GM12892 (cell line): ENCODE results near the gene LMNB1.
"Not testable (repeated sequence)": the region's sequence is repeated elsewhere in the genome, so short reads cannot be mapped to it uniquely, and the experiment has no call there.

Experiments used
- DNase-seq: peaks from one replicate; pipeline ENCODE4 v3.0.0; 2011; ENCODE audit not compliant: insufficient read length
- FAIRE-seq: peaks from 2 replicates; lab custom pipeline; 2011; peaks lifted over from hg19 to GRCh38; lab: Jason Lieb, UNC
- POLR2A ChIP-seq: IDR thresholded peaks from 2 replicates; pipeline ENCODE4 v1.6.1; 2011; ENCODE audit warnings: low read depth, low read length, control low read depth
- POLR2AphosphoS5 ChIP-seq: IDR thresholded peaks from 2 replicates; pipeline ENCODE4 v1.6.1; 2011; ENCODE audit warnings: low read depth, low read length, control low read depth
- TAF1 ChIP-seq: IDR thresholded peaks from 2 replicates; pipeline ENCODE4 v1.6.1; 2011; ENCODE audit warnings: low read depth, mild to moderate bottlenecking, control low read depth, low read length, borderline replicate concordance

The LMNB1 gene

GRCh38 chr5:126754609-126755008, 22.3 kb upstream of the LMNB1 start:
- FAIRE-seq, result no peak
- DNase-seq, result no peak
- TF ChIP-seq POLR2AphosphoS5, result no peak
- TF ChIP-seq TAF1, result no peak
- no peak for TF ChIP-seq POLR2A

- no peak for FAIRE-seq
- DNase-seq, result no peak
- no peak for TF ChIP-seq POLR2AphosphoS5
- TF ChIP-seq TAF1, result no peak
- no peak for TF ChIP-seq POLR2A
Observed at GRCh38 chr5:126755593-126755992, 21.3 kb upstream of the LMNB1 start.

GRCh38 chr5:126757713-126758357, 19.1 kb upstream of the LMNB1 start:
- DNase-seq, result no peak
- peak; percentile 30 for FAIRE-seq
- TF ChIP-seq POLR2A (no peak), TAF1 (no peak), POLR2AphosphoS5 (no peak)

GRCh38 chr5:126763371-126763770, 13.6 kb upstream of the LMNB1 start:
- no peak for FAIRE-seq
- TF ChIP-seq POLR2AphosphoS5 (no peak), TAF1 (no peak), POLR2A (no peak)
- no peak for DNase-seq

- FAIRE-seq (peak; percentile 27), DNase-seq (no peak)
- TF ChIP-seq POLR2A, result no peak
Observed at GRCh38 chr5:126769703-126770102, 7.2 kb upstream of the LMNB1 start.

GRCh38 chr5:126773536-126773935, 3.4 kb upstream of the LMNB1 start:
- not testable (repeated sequence) for DNase-seq, FAIRE-seq

- not testable (repeated sequence) for FAIRE-seq, DNase-seq
Observed at GRCh38 chr5:126774595-126774994, 2.3 kb upstream of the LMNB1 start.

GRCh38 chr5:126777257-126777974, 480 bp downstream of the LMNB1 start:
- DNase-seq (no peak), FAIRE-seq (no peak)
- peak; percentile 25; the same call in 1 of the 2 replicates for TF ChIP-seq POLR2A
- no peak for TF ChIP-seq TAF1
- peak; percentile 7; the same call in 1 of the 2 replicates for TF ChIP-seq POLR2AphosphoS5

GRCh38 chr5:126777975-126778674, 1.2 kb downstream of the LMNB1 start:
- DNase-seq (peak; percentile 66), FAIRE-seq (peak; percentile 94)
- peak; percentile 79 for TF ChIP-seq POLR2A
- TF ChIP-seq TAF1, result peak; percentile 91
- peak; percentile 77; the same call in 1 of the 2 replicates for TF ChIP-seq POLR2AphosphoS5

- TF ChIP-seq POLR2A (no peak), POLR2AphosphoS5 (no peak), TAF1 (no peak)
- FAIRE-seq (no peak), DNase-seq (no peak)
Observed at GRCh38 chr5:126778675-126779403, 1.9 kb downstream of the LMNB1 start.

GRCh38 chr5:126780165-126780827, 3.4 kb downstream of the LMNB1 start:
- DNase-seq (no peak), FAIRE-seq (peak; percentile 24)
- TF ChIP-seq TAF1 (no peak), POLR2AphosphoS5 (no peak), POLR2A (no peak)

GRCh38 chr5:126788409-126788808, 11.5 kb downstream of the LMNB1 start:
- not testable (repeated sequence) for DNase-seq, FAIRE-seq
